Measurements from ENCODE around the gene GLT8D1.
A peak's percentile ranks its signal among the peaks of the same experiment; 100 is the strongest.
"Not testable (repeated sequence)": the region's sequence is repeated elsewhere in the genome, so short reads cannot be mapped to it uniquely, and the experiment has no call there.

Gene GLT8D1
- long read RNA-seq, donor 1, transcript GLT8D1-201 (10 exons, 1,849 nt): major isoform, 12 of 17 reads
- long read RNA-seq, donor 1, partial matches to known transcripts: 0 of 17 reads
- long read RNA-seq, donor 1, other reads (novel, unspliced or antisense): 5 of 17 reads
- long read RNA-seq, donor 2, transcript GLT8D1-201 (10 exons, 1,849 nt): major isoform, 5 of 12 reads
- long read RNA-seq, donor 2, partial matches to known transcripts: 5 of 12 reads
- long read RNA-seq, donor 2, other reads (novel, unspliced or antisense): 0 of 12 reads
- long read RNA-seq, donor 3, partial matches to known transcripts: 0 of 3 reads
- long read RNA-seq, donor 3, other reads (novel, unspliced or antisense): 0 of 3 reads
- long read RNA-seq, donor 4, transcript GLT8D1-201 (10 exons, 1,849 nt): major isoform, 8 of 14 reads
- long read RNA-seq, donor 4, partial matches to known transcripts: 0 of 14 reads
- long read RNA-seq, donor 4, other reads (novel, unspliced or antisense): 5 of 14 reads
- long read RNA-seq, donor 5, transcript GLT8D1-201 (10 exons, 1,849 nt): major isoform, 7 of 17 reads
- long read RNA-seq, donor 5, partial matches to known transcripts: 7 of 17 reads
- long read RNA-seq, donor 5, other reads (novel, unspliced or antisense): 0 of 17 reads
- long read RNA-seq, donor 6, transcript GLT8D1-212 (5 exons, 770 nt): minor isoform, 5 of 429 reads
- long read RNA-seq, donor 6, transcript GLT8D1-201 (10 exons, 1,849 nt): major isoform, 14 of 429 reads
- long read RNA-seq, donor 6, partial matches to known transcripts: 166 of 429 reads
- long read RNA-seq, donor 6, other reads (novel, unspliced or antisense): 243 of 429 reads
- long read RNA-seq, donor 7, transcript GLT8D1-201 (10 exons, 1,849 nt): major isoform, 15 of 50 reads
- long read RNA-seq, donor 7, partial matches to known transcripts: 19 of 50 reads
- long read RNA-seq, donor 7, other reads (novel, unspliced or antisense): 8 of 50 reads
- long read RNA-seq, donor 8, transcript GLT8D1-201 (10 exons, 1,849 nt): major isoform, 10 of 295 reads
- long read RNA-seq, donor 8, partial matches to known transcripts: 34 of 295 reads
- long read RNA-seq, donor 8, other reads (novel, unspliced or antisense): 250 of 295 reads

GRCh38 chr3:52705688-52706686, at the start of gene GLT8D1, which contains the start of gene SPCS1:
TSS of gene GLT8D1 (minus strand) at chr3:52705791. CDS start at chr3:52700460, 5,331 bp downstream.
TSS of gene SPCS1 (plus strand) at chr3:52706106. CDS start at chr3:52706247, 141 bp downstream.
- peak; percentile 100 for DNase-seq

- no peak for DNase-seq
Observed at GRCh38 chr3:52754373-52754772, 48.8 kb upstream of the GLT8D1 start.

GRCh38 chr3:52752045-52752660, 46.6 kb upstream of the GLT8D1 start:
- DNase-seq: no peak

- no peak for DNase-seq
Observed at GRCh38 chr3:52743721-52744120, 38.1 kb upstream of the GLT8D1 start.

- DNase-seq: no peak
Observed at GRCh38 chr3:52743152-52743551, 37.6 kb upstream of the GLT8D1 start.

- no peak for DNase-seq
Observed at GRCh38 chr3:52742418-52743041, 36.9 kb upstream of the GLT8D1 start.

GRCh38 chr3:52739730-52740129, 34.1 kb upstream of the GLT8D1 start:
- DNase-seq: no peak

GRCh38 chr3:52733256-52733891, 27.8 kb upstream of the GLT8D1 start:
- no peak for DNase-seq

- DNase-seq: no peak
Observed at GRCh38 chr3:52731590-52731989, 26.0 kb upstream of the GLT8D1 start.

- no peak for DNase-seq
Observed at GRCh38 chr3:52730681-52731080, 25.1 kb upstream of the GLT8D1 start.

GRCh38 chr3:52728753-52729152, 23.2 kb upstream of the GLT8D1 start:
- DNase-seq: not testable (repeated sequence)

- DNase-seq: no peak
Observed at GRCh38 chr3:52724511-52724910, 18.9 kb upstream of the GLT8D1 start.

- DNase-seq: no peak
Observed at GRCh38 chr3:52723935-52724334, 18.3 kb upstream of the GLT8D1 start.

GRCh38 chr3:52722491-52722890, 16.9 kb upstream of the GLT8D1 start:
- no peak for DNase-seq

GRCh38 chr3:52721730-52722008, 16.1 kb upstream of the GLT8D1 start:
- DNase-seq: no peak

GRCh38 chr3:52721002-52721729, 15.6 kb upstream of the GLT8D1 start:
- DNase-seq: no peak

- no peak for DNase-seq
Observed at GRCh38 chr3:52719618-52720017, 14.0 kb upstream of the GLT8D1 start.

- DNase-seq: no peak
Observed at GRCh38 chr3:52715714-52716305, 10.2 kb upstream of the GLT8D1 start.

All from right kidney (tissue), 9 donors.